HepG2 (cell line): Measurements from ENCODE around the gene HLCS. TPM values are rescaled to one million over a fixed set of nuclear protein-coding genes. Genes with fewer than 3 reads are reported as not detected.

Source experiments
- ATAC-seq: fragments of 200-7000 bp; cut with Tn5 transposase; 3 replicates; pipeline ENCODE4 v1.9.1; 2020; ENCODE audit warnings: mild to moderate bottlenecking, moderate library complexity
- Bru-seq: library from RNA; stranded (reverse); fragments of 400-500 nt; gene quantifications from one replicate; lab custom pipeline; 2021; lab: Mats Ljungman, UMichigan
- BruChase-seq, 2 experiments: library from RNA; stranded (reverse); fragments of 400-500 nt; gene quantifications; one replicate each; lab custom pipeline; 2021; lab: Mats Ljungman, UMichigan
- BruUV-seq: library from RNA; stranded (reverse); fragments of 400-500 nt; replicated peaks from 2 replicates; lab custom pipeline; 2021; lab: Mats Ljungman, UMichigan
- CTCF ChIA-PET: fragments of 300-600 bp; formaldehyde crosslinking; extraction: SDS; loops from one replicate; lab custom pipeline; 2021; ENCODE audit warnings: low total read pairs, inconsistent platforms, low intra/inter-chr PET ratio; lab: Yijun Ruan, JAX
- POLR2A ChIA-PET: fragments of 350-600 bp; sonication (Branson Sonifier 250); formaldehyde crosslinking; loops from one replicate; lab custom pipeline; 2020; ENCODE audit warnings: antibody characterized with exemption, inconsistent platforms; lab: Yijun Ruan, JAX
- DNase-seq: peaks from one replicate; pipeline ENCODE4 v3.0.0-alpha.2; 2015; ENCODE audit warnings: low spot score
- FAIRE-seq: peaks from 3 replicates; lab custom pipeline; 2011; peaks lifted over from hg19 to GRCh38; lab: Jason Lieb, UNC
- H2AFZ ChIP-seq: one replicate; pipeline ENCODE4 v1.6.1; 2011; ENCODE audit warnings: low read length, inconsistent platforms
- H3K27ac ChIP-seq: fragments of 300-600 bp; 3 replicates; pipeline ENCODE4 v1.8.0; 2011; ENCODE audit warnings: mixed run types, mild to moderate bottlenecking, mixed read lengths, low read length, inconsistent platforms; ENCODE audit not compliant: insufficient read depth; ENCODE audit errors: extremely low read length
- H3K27me3 ChIP-seq, 2 experiments: fragments of 200-600 bp in 1 of 2; 2 replicates in 1 of 2; 3 replicates in 1 of 2; pipeline versions ENCODE4 v1.6.0 to v1.8.0; 2011; ENCODE audit warnings: low read length in 2 of 2, mild to moderate bottlenecking in 2 of 2, moderate library complexity in 2 of 2, inconsistent platforms in 1 of 2; ENCODE audit not compliant: insufficient read depth in 2 of 2, control insufficient read depth in 1 of 2
- H3K36me3 ChIP-seq, 2 experiments: fragments of 200-600 bp in 1 of 2; replicated peaks in 1 of 2; 2 replicates in 1 of 2; 3 replicates in 1 of 2; pipeline versions ENCODE4 v1.5.1 to v1.8.0; 2011; ENCODE audit warnings: low read length in 2 of 2, inconsistent platforms in 1 of 2; ENCODE audit not compliant: insufficient read depth in 2 of 2, control insufficient read depth in 1 of 2
- H3K4me1 ChIP-seq: 2 replicates; pipeline ENCODE4 v1.5.1; 2012; ENCODE audit warnings: low read length, inconsistent platforms; ENCODE audit not compliant: insufficient read depth
- H3K4me2 ChIP-seq: 2 replicates; pipeline ENCODE4 v1.6.0; 2011; ENCODE audit warnings: low read depth, low read length, inconsistent platforms
- H3K4me3 ChIP-seq, 3 experiments: fragments of 200-600 bp in 1 of 3; sonication (generic), shearing (Covaris generic) in 1 of 3; replicated peaks in 1 of 3; 2 replicates each; pipeline ENCODE4 v1.5.1; 2011 to 2016; ENCODE audit warnings: low read length in 3 of 3, inconsistent platforms in 2 of 3, low read depth in 2 of 3, mild to moderate bottlenecking in 2 of 3, control low read depth in 1 of 3, mixed read lengths in 1 of 3; ENCODE audit not compliant: insufficient read depth in 1 of 3
- H3K79me2 ChIP-seq: one replicate; pipeline ENCODE4 v1.6.1; 2011; ENCODE audit warnings: low read length, inconsistent platforms; ENCODE audit not compliant: insufficient read depth
- H3K9ac ChIP-seq: 2 replicates; pipeline ENCODE4 v1.6.0; 2011; ENCODE audit warnings: mild to moderate bottlenecking, low read depth, low read length, inconsistent platforms; ENCODE audit not compliant: insufficient read depth
- H3K9me3 ChIP-seq: 2 replicates; pipeline ENCODE4 v1.5.1; 2012; ENCODE audit warnings: mild to moderate bottlenecking, low read length
- H4K20me1 ChIP-seq: 2 replicates; pipeline ENCODE4 v1.6.0; 2011; ENCODE audit warnings: inconsistent platforms, mild to moderate bottlenecking, low read length, moderate library complexity; ENCODE audit not compliant: insufficient read depth
- ATF7 ChIP-seq, 2 experiments: fragments of 450-650 bp in 1 of 2; sonication (generic) in 1 of 2; formaldehyde crosslinking in 1 of 2; IDR thresholded peaks; 2 replicates each; pipeline versions ENCODE4 v1.4.0 to v1.6.1; 2016 to 2020; ENCODE audit warnings: antibody characterized with exemption in 1 of 2, mild to moderate bottlenecking in 1 of 2, missing genetic modification reagents in 1 of 2
- CBX5 ChIP-seq: sonication (generic); formaldehyde crosslinking; IDR thresholded peaks from 2 replicates; pipeline ENCODE4 v1.4.0; 2020; ENCODE audit warnings: missing genetic modification reagents, borderline replicate concordance
- CEBPB ChIP-seq: IDR thresholded peaks from 2 replicates; pipeline ENCODE4 v1.6.1; 2011; ENCODE audit warnings: low read depth, low read length, improper control_type of control experiment, borderline replicate concordance
- JUND ChIP-seq: sonication (generic); formaldehyde crosslinking; IDR thresholded peaks from 2 replicates; pipeline ENCODE4 v1.8.0; 2022; ENCODE audit warnings: mild to moderate bottlenecking, missing genetic modification reagents
- KLF6 ChIP-seq: IDR thresholded peaks from 2 replicates; pipeline ENCODE4 v1.8.0; 2016; ENCODE audit warnings: missing biosample characterization, missing genetic modification reagents
- NCOA2 ChIP-seq: sonication (generic); formaldehyde crosslinking; IDR thresholded peaks from 2 replicates; pipeline ENCODE4 v1.8.0; 2022; ENCODE audit warnings: inconsistent platforms
- PITX1 ChIP-seq: sonication (generic); formaldehyde crosslinking; IDR thresholded peaks from 2 replicates; pipeline ENCODE4 v1.5.1; 2020; ENCODE audit warnings: mild to moderate bottlenecking, missing genetic modification reagents
- SAP130 ChIP-seq: IDR thresholded peaks from 2 replicates; pipeline ENCODE4 v1.6.1; 2016; ENCODE audit warnings: low read depth
- SMAD3 ChIP-seq: sonication (generic); formaldehyde crosslinking; IDR thresholded peaks from 2 replicates; pipeline ENCODE4 v1.4.0; 2020; ENCODE audit warnings: missing genetic modification reagents
- SNAPC2 ChIP-seq: sonication (generic); formaldehyde crosslinking; IDR thresholded peaks from 2 replicates; pipeline ENCODE4 v1.8.1; 2022; ENCODE audit warnings: mild to moderate bottlenecking, missing genetic modification reagents
- SSRP1 ChIP-seq: IDR thresholded peaks from 2 replicates; pipeline ENCODE4 v1.6.1; 2016; ENCODE audit warnings: control low read depth
- TAF15 ChIP-seq: fragments of 200-400 bp; formaldehyde crosslinking; IDR thresholded peaks from one replicate; pipeline ENCODE4 v1.6.1; 2018; ENCODE audit warnings: mild to moderate bottlenecking, low read depth, low read length; ENCODE audit not compliant: poor library complexity, severe bottlenecking
- TARDBP ChIP-seq: sonication (generic); formaldehyde crosslinking; IDR thresholded peaks from 2 replicates; pipeline ENCODE4 v1.8.0; 2022; ENCODE audit warnings: mild to moderate bottlenecking, missing genetic modification reagents
- TCF12 ChIP-seq, 2 experiments: fragments of 450-650 bp in 1 of 2; sonication (generic) in 1 of 2; formaldehyde crosslinking in 1 of 2; IDR thresholded peaks; 2 replicates each; pipeline versions ENCODE4 v1.6.1 to v1.8.0; 2017 to 2022; ENCODE audit warnings: antibody characterized with exemption in 1 of 2, mild to moderate bottlenecking in 1 of 2, missing genetic modification reagents in 1 of 2, moderate library complexity in 1 of 2
- ZNF256 ChIP-seq: sonication (generic); formaldehyde crosslinking; conservative IDR thresholded peaks from 2 replicates; pipeline ENCODE4 v1.4.0; 2020; ENCODE audit warnings: missing genetic modification reagents
- ZNF577 ChIP-seq: sonication (generic); formaldehyde crosslinking; IDR thresholded peaks from 2 replicates; pipeline ENCODE4 v1.4.0; 2020; ENCODE audit warnings: mild to moderate bottlenecking, low read depth, missing genetic modification reagents, borderline replicate concordance
- ZNF614 ChIP-seq: IDR thresholded peaks from 2 replicates; pipeline ENCODE4 v1.6.1; 2018; ENCODE audit warnings: missing biosample characterization, missing genetic modification reagents, inconsistent platforms, borderline replicate concordance
- ZNF737 ChIP-seq: sonication (generic); formaldehyde crosslinking; IDR thresholded peaks from 2 replicates; pipeline ENCODE4 v1.5.0; 2020; ENCODE audit warnings: missing genetic modification reagents, mild to moderate bottlenecking, borderline replicate concordance
- WGBS: methylation state at CpG from one replicate; pipeline ENCODE4 v1.1.6; 2017; ENCODE audit warnings: low lambda C conversion rate; 5-methylcytosine and 5-hydroxymethylcytosine counted together
- in situ Hi-C: cut with HindIII; loops from 2 replicates; pipeline ENCODE4 v1.10.0; 2017; ENCODE audit warnings: low pct_unique_long_range_greater_than_20kb; ENCODE audit not compliant: extremely low pct_ligation_motif_present
- intact Hi-C: fragments of 100-400 bp; cut with micrococcal nuclease; formaldehyde crosslinking; loops from one replicate; pipeline ENCODE4 v1.10.0; 2022; ENCODE audit not compliant: unreplicated experiment
- long read RNA-seq, 2 experiments: library from RNA in 1 of 2; library from polyadenylated mRNA in 1 of 2; stranded (forward) in 1 of 2; unstranded in 1 of 2; transcript quantifications; one replicate each; pipeline ENCODE4 v2.0.0, GENCODE V29; 2019 to 2022
- polyA minus RNA-seq, 3 experiments: library from RNA; depleted of rRNA, polyadenylated mRNA; stranded (reverse); fragments of >200 nt; gene quantifications; 2 replicates each; pipeline ENCODE4 v1.2.3, GENCODE V29; 2011; ENCODE audit warnings: low replicate concordance in 1 of 3
- polyA plus RNA-seq, 8 experiments: library from polyadenylated mRNA; depleted of rRNA in 3 of 8; stranded (reverse) in 7 of 8; unstranded in 1 of 8; fragments of >200 nt; fragmentation: Illumina TruSeq in 4 of 8; extraction: Trizol in 4 of 8; gene quantifications; 2 replicates each; pipeline versions ENCODE4 v1.2.1 to v1.2.3, GENCODE V29; 2011 to 2016; ENCODE audit warnings: low read depth in 4 of 8, missing spikeins in 1 of 8, mixed read lengths in 1 of 8; ENCODE audit not compliant: insufficient read depth in 1 of 8
- total RNA-seq, 5 experiments: library from RNA; depleted of rRNA; stranded (reverse); fragments of >200 nt; fragmentation: Illumina TruSeq; extraction: Trizol; gene quantifications; 2 replicates each; pipeline ENCODE4 v1.2.3, GENCODE V29; 2016; ENCODE audit warnings: low read depth in 1 of 5
- TF ChIP-seq, protein P1 (sequence below): sonication (generic); formaldehyde crosslinking; IDR thresholded peaks from 2 replicates; pipeline ENCODE4 v1.4.0; 2020; ENCODE audit warnings: missing genetic modification reagents

HLCS gene
- 11.7 and 12.3 TPM in 2 replicates for total RNA-seq (2016; rRNA removed; fragmentation: Illumina TruSeq; extraction: Trizol)
- 1.5 and 2.2 TPM in 2 replicates for total RNA-seq (2016; cell fraction: cytosol; rRNA removed; fragmentation: Illumina TruSeq; extraction: Trizol; ENCODE audit: low read depth)
- 10.3 and 11.9 TPM in 2 replicates for total RNA-seq (2016; cell fraction: insoluble cytoplasmic fraction; rRNA removed; fragmentation: Illumina TruSeq; extraction: Trizol)
- 4.5 and 4.8 TPM in 2 replicates for total RNA-seq (2016; cell fraction: membrane; rRNA removed; fragmentation: Illumina TruSeq; extraction: Trizol)
- total RNA-seq (2016; cell fraction: nucleus; rRNA removed; fragmentation: Illumina TruSeq; extraction: Trizol): 14.0 and 14.6 TPM in 2 replicates
- polyA plus RNA-seq (2011; rRNA removed): 7.9 and 8.5 TPM in 2 replicates
- 6.1 and 8.3 TPM in 2 replicates for polyA plus RNA-seq (2011; cell fraction: cytosol; rRNA removed)
- polyA plus RNA-seq (2011; cell fraction: nucleus; rRNA removed): 12.9 and 14.6 TPM in 2 replicates
- polyA plus RNA-seq (2012): 6.0 and 7.1 TPM in 2 replicates
- polyA plus RNA-seq (2016; cell fraction: cytosol; fragmentation: Illumina TruSeq; extraction: Trizol; ENCODE audit: low read depth): 0.45 and 0.71 TPM in 2 replicates
- 6.7 and 7.3 TPM in 2 replicates for polyA plus RNA-seq (2016; cell fraction: insoluble cytoplasmic fraction; fragmentation: Illumina TruSeq; extraction: Trizol; ENCODE audit: low read depth)
- 1.6 and 1.7 TPM in 2 replicates for polyA plus RNA-seq (2016; cell fraction: membrane; fragmentation: Illumina TruSeq; extraction: Trizol; ENCODE audit: low read depth)
- polyA plus RNA-seq (2016; cell fraction: nucleus; fragmentation: Illumina TruSeq; extraction: Trizol; ENCODE audit: insufficient read depth, low read depth): 8.3 and 8.6 TPM in 2 replicates
- 14.5 and 27.4 TPM in 2 replicates for polyA minus RNA-seq (2011; rRNA and poly(A)+ RNA removed; ENCODE audit: low replicate concordance)
- polyA minus RNA-seq (2011; cell fraction: cytosol; rRNA and poly(A)+ RNA removed): 9.3 and 9.7 TPM in 2 replicates
- polyA minus RNA-seq (2011; cell fraction: nucleus; rRNA and poly(A)+ RNA removed): 32.3 and 32.4 TPM in 2 replicates
- Bru-seq, nascent RNA: percentile 57 among the genes with signal in this experiment
- BruChase-seq, experiment 1, labeled RNA remaining after a 6-hour chase: percentile 65 among the genes with signal in this experiment
- BruChase-seq, experiment 2, labeled RNA remaining after a 2-hour chase: percentile 68 among the genes with signal in this experiment
- long read RNA-seq, experiment 1, partial matches to known transcripts: 2 of 7 reads
- long read RNA-seq, experiment 1, other reads (novel, unspliced or antisense): 5 of 7 reads
- long read RNA-seq, experiment 2, full-length matches to known transcripts: 1 of 25 reads
- long read RNA-seq, experiment 2, partial matches to known transcripts: 3 of 25 reads
- long read RNA-seq, experiment 2, other reads (novel, unspliced or antisense): 21 of 25 reads

DNA sequence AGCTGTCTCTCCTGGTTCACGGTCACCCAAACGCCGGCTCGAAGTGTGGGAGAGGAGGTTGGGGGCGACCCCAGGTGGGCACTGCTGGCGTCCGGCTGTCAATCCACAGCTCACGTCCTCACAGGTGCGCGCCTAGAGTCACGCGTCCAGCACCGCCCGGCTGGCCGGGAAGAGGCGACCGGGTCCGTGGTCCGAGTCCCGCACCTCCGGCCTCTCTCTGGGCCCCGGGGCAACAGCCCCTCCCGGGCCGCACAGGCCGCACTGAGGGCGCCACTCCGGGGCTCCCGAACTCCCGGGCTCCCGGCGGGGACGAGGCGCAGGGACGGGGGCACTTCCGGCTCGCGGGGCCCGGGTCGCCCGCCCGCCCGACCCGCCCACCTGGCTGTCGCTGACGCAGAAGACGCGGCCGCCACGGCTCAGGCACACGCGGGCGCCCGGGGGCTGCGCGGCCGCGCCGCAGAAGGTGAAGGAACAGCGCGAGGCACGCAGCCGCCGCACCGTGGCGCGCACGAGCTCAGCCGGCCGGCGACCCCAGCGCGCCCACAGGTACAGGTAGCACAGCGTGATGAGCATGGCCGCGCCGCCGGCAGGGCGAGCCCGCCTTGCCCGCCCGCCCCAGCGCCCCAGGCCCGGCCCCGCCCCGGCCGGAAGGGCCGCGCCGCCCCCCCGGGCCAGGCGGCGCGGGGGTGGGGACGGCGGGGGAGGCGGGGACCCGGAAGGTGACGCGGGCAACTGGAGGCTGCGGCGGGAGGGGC is at the start of gene HLCS:
TSS of gene HLCS (minus strand) at position 604 of the 755 bp plus-strand sequence. CDS start at position 573, 31 bp downstream.
- intact Hi-C loops (no loop called here), in situ Hi-C loops (no loop called here)
- ChIA-PET POLR2A (interaction anchor here (1.0 to 4.0 kb wide), 6 partner anchors 11 to 109 kb away, joined by 3 to 21 read pairs (median 8); partner anchors contain the start of genes PIGP and TTC3), CTCF (no interaction called here)
- Histone ChIP-seq H3K4me2 (peak within 1 kb of the TSS; percentile 85), H4K20me1 (no peaks in the 10 kb centered on the region), H2AFZ (no peak within 1 kb of the TSS), H3K27ac (peak within 1 kb of the TSS; percentile 77), H3K79me2 (peaks cover 9% of the 10 kb centered on the region), H3K9me3 (no peaks in the 10 kb centered on the region), H3K4me1 (peaks cover 25% of the 10 kb centered on the region), H3K4me3 (peak within 1 kb of the TSS; percentile 83 to 88 (median 83)), H3K9ac (peak within 1 kb of the TSS; percentile 89), H3K36me3 (peaks cover under 1 to 7% of the 10 kb centered on the region in 2 experiments; a peak in 4 of 5 replicates), H3K27me3 (no peaks in the 10 kb centered on the region)
- ATAC-seq (peak; percentile 84), FAIRE-seq (no peak), DNase-seq (peak; percentile 59)
- WGBS: 0% methylated on average over 25 of the region's 101 CpGs
- no TSS peak for BruUV-seq
- TF ChIP-seq, protein P1, sequence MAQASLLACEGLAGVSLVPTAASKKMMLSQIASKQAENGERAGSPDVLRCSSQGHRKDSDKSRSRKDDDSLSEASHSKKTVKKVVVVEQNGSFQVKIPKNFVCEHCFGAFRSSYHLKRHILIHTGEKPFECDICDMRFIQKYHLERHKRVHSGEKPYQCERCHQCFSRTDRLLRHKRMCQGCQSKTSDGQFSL: no peak
- no peak for TF ChIP-seq JUND (CRISPR knock-in tag)
- TF ChIP-seq TAF15: no peak
- TF ChIP-seq SSRP1: no peak
- TF ChIP-seq TARDBP (CRISPR knock-in tag): peak; percentile 43; the same call in 1 of the 2 replicates
- TF ChIP-seq TCF12 (IDR thresholded peaks at IDR 0.05): no peak
- peak; percentile 19; the same call in 1 of the 2 replicates for TF ChIP-seq TCF12 (CRISPR knock-in tag; IDR thresholded peaks at IDR 0.05)
- no peak for TF ChIP-seq SMAD3 (CRISPR knock-in tag)
- TF ChIP-seq KLF6 (CRISPR knock-in tag): peak; percentile 67; the same call in 1 of the 2 replicates
- TF ChIP-seq ZNF737 (CRISPR knock-in tag): no peak
- TF ChIP-seq ZNF614 (CRISPR knock-in tag): no peak
- TF ChIP-seq ZNF256: no peak
- TF ChIP-seq PITX1 (CRISPR knock-in tag): peak; percentile 39; the same call in 1 of the 2 replicates
- TF ChIP-seq ZNF577 (CRISPR knock-in tag): no peak
- peak; percentile 75 for TF ChIP-seq SAP130 (CRISPR knock-in tag)
- TF ChIP-seq CBX5: no peak
- TF ChIP-seq CEBPB: no peak
- TF ChIP-seq ATF7 (IDR thresholded peaks at IDR 0.05): no peak
- no peak for TF ChIP-seq ATF7 (CRISPR knock-in tag; IDR thresholded peaks at IDR 0.05)
- TF ChIP-seq NCOA2 (CRISPR knock-in tag): no peak
- TF ChIP-seq SNAPC2 (CRISPR knock-in tag): no peak
